ES-I3 (cell line): Measurements from ENCODE around the gene PLXNA3.

ENCODE experiments used
- H3K36me3 ChIP-seq: 2 replicates; pipeline ENCODE4 v1.6.1; 2013; ENCODE audit warnings: mild to moderate bottlenecking, low read length, control low read depth, moderate library complexity; ENCODE audit not compliant: insufficient read depth
- H3K4me1 ChIP-seq: 2 replicates; pipeline ENCODE4 v1.6.1; 2013; ENCODE audit warnings: mild to moderate bottlenecking, control low read depth, low read length; ENCODE audit not compliant: insufficient read depth
- H3K9ac ChIP-seq: 2 replicates; pipeline ENCODE4 v1.6.1; 2013; ENCODE audit warnings: low read depth, mild to moderate bottlenecking, low read length, moderate library complexity
- H3K9me3 ChIP-seq: 2 replicates; pipeline ENCODE4 v1.6.1; 2013; ENCODE audit warnings: mild to moderate bottlenecking, low read length, moderate library complexity; ENCODE audit not compliant: control insufficient read depth, insufficient read depth

PLXNA3 gene

GRCh38 chrX:154429711-154430110 is 28.4 kb upstream of the PLXNA3 start:
- Histone ChIP-seq H3K9me3 (no peaks in the 10 kb centered on the region; the same call in 1 of the 2 replicates), H3K9ac (no peak overlapping the region), H3K4me1 (peaks cover 8% of the 10 kb centered on the region), H3K36me3 (no peaks in the 10 kb centered on the region)

- no peaks in the 10 kb centered on the region for H3K36me3 ChIP-seq
Observed at GRCh38 chrX:154430479-154430878, 27.6 kb upstream of the PLXNA3 start.

DNA sequence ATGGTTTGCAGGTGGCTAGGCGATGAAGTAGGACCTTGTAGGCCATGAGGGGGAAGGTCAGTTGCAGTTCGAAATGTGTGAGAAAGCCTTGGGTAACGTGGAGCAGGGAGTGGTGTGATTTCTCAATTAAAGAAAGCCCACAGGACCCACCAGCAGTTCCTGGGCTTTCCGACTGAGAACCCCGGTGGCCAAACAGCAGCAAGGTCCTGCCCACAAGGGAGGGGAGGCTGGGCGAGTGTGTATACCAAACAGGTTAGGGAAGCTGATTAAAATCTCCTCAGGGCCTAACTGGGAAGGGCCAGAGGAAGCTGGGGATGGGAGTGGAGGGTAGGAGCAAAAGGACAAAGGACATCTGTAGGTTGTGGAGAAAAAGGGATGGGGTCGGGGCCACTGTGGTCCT is 27.2 kb upstream of the PLXNA3 start:
- H3K9ac ChIP-seq: no peak overlapping the region
- no peaks in the 10 kb centered on the region for H3K36me3 ChIP-seq
- peaks cover 8% of the 10 kb centered on the region for H3K4me1 ChIP-seq
- no peaks in the 10 kb centered on the region; the same call in 1 of the 2 replicates for H3K9me3 ChIP-seq

More at GRCh38 chrX:154430479-154430878, 27.6 kb upstream of the PLXNA3 start:
- H3K4me1 ChIP-seq: peaks cover 8% of the 10 kb centered on the region
- H3K9me3 ChIP-seq: no peaks in the 10 kb centered on the region; the same call in 1 of the 2 replicates
- H3K9ac ChIP-seq: no peak overlapping the region

GRCh38 chrX:154431341-154431740 is 26.7 kb upstream of the PLXNA3 start:
- H3K9ac ChIP-seq: no peak overlapping the region
- H3K4me1 ChIP-seq: peaks cover 8% of the 10 kb centered on the region
- H3K9me3 ChIP-seq: no peaks in the 10 kb centered on the region; the same call in 1 of the 2 replicates
- no peaks in the 10 kb centered on the region for H3K36me3 ChIP-seq

DNA sequence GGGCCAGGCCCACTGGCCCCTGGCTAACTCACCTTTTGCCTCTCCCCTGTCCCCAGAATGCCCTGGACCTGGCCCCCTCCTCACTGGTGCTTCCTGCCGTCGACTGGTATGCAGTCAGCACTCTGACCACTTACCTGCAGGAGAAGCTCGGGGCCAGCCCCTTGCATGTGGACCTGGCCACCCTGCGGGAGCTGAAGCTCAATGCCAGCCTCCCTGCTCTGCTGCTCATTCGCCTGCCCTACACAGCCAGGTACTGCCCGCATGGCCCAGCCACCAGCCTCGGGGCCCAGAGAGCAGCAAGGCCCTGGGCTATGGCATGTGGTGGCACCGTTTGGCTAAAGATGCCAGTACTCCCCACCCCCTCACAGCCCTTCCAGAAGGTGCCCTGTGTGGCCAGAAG is 25.9 kb upstream of the PLXNA3 start:
- Histone ChIP-seq H3K4me1 (peaks cover 3% of the 10 kb centered on the region), H3K9ac (no peak overlapping the region), H3K36me3 (no peaks in the 10 kb centered on the region), H3K9me3 (no peaks in the 10 kb centered on the region; the same call in 1 of the 2 replicates)

- no peaks in the 10 kb centered on the region; the same call in 1 of the 2 replicates for H3K4me1 ChIP-seq
- no peaks in the 10 kb centered on the region; the same call in 1 of the 2 replicates for H3K9me3 ChIP-seq
- 0 out of 2 replicates have a peak, but pooled peaks cover 3% of the 10 kb centered on the region for H3K36me3 ChIP-seq
- no peak overlapping the region for H3K9ac ChIP-seq
Observed at GRCh38 chrX:154433605-154434004, 24.5 kb upstream of the PLXNA3 start.

DNA sequence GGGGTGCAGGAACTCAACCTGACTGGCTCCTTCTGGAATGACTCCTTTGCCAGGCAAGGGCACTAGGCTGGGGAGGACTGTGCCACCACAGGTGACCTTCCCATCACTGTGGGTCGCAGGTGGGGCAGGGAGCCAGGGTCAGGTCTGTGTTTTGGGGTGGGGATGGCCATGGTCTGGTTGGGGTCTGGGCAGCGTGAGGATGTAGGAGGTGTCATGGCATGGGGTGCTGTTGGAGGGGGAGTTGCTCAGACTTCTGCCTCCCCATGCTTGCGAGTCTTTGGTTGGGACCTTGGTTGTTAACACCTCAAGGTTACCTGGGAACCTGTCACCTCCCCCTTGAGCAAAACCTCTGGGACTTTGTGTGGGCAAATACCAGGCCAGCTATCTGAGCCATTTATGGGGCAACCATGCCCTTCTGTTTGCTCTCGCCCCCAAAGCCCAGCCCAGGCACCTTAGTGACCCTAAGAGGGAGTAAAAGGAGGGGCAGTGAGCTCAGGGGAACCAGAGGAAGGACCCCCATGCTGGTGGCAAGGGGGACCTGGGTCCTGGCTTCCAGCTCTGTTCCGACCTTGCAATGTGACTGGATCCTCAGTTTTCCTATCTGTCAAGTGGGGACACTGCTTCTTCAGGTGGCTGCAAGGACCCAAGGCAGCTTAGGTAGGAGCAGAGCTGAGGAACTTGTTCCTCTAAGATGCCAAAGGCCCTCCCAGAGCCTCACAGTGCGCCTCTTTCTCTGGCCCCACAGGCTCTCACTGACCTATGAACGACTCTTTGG is 23.5 kb upstream of the PLXNA3 start:
- Histone ChIP-seq H3K9ac (no peak overlapping the region), H3K36me3 (0 out of 2 replicates have a peak, but pooled peaks cover 6% of the 10 kb centered on the region), H3K4me1 (no peaks in the 10 kb centered on the region; the same call in 1 of the 2 replicates), H3K9me3 (no peaks in the 10 kb centered on the region)

DNA sequence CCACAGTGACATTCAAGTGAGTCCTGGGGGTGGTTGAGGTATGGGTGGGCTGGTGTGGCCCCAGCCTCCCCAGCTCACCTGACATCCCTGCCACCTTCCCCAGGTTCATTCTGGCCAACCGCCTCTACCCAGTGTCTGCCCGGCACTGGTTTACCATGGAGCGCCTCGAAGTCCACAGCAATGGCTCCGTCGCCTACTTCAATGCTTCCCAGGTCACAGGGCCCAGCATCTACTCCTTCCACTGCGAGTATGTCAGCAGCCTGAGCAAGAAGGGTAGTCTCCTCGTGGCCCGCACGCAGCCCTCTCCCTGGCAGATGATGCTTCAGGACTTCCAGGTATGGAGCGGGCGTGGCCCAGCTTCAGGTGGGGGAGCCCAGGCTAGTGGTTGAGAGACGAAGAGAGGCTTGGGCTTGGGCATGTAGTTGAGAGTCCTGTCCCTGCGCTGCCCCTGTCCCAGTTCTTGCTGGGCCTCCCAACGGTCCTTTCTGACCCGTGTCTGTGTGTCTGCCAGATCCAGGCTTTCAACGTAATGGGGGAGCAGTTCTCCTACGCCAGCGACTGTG is 22.8 kb upstream of the PLXNA3 start:
- Histone ChIP-seq H3K9me3 (no peaks in the 10 kb centered on the region), H3K9ac (no peak overlapping the region), H3K36me3 (0 out of 2 replicates have a peak, but pooled peaks cover 6% of the 10 kb centered on the region), H3K4me1 (no peaks in the 10 kb centered on the region; the same call in 1 of the 2 replicates)

GRCh38 chrX:154436374-154436982 is 21.6 kb upstream of the PLXNA3 start:
- H3K9me3 ChIP-seq: no peaks in the 10 kb centered on the region
- peak overlapping the region; percentile 65 for H3K9ac ChIP-seq
- H3K4me1 ChIP-seq: no peaks in the 10 kb centered on the region
- peaks cover 9% of the 10 kb centered on the region; the same call in 1 of the 2 replicates for H3K36me3 ChIP-seq

DNA sequence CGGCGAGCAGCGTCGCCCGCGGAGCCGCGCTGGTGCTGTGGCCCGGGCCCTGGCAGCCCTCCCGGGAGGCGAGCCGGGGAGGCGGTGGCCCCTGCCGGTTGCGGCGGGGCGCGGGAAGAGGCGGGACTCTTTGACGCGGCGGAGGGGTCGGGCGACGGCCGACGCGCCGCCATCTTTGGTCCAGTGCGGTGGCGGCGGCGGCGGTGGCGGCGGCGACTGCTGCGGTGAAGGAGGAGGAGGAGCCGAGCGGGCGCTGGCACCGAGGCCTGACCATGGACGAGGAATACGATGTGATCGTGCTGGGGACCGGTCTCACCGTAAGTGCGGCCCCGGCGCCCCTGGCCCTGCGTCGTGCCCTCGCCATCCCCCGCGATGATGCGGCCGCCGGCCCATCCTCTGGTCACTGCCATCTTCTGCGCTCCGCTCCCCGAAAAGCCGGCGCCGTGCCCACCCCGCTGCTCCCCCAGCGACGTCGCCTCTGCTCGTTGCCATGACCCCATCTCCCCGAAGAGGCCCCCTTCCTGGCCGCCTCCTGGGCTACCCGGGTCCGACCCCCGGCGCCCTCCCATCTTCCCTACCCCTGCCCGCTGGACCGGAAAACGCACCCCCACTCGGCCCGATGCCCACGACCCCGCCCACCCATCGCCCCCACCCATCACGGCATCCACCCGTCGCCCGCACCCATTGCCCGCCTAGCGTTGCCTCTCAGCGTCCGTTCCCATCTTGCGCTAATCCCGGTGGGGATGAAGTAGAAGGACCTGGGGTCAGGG is 20.9 kb upstream of the PLXNA3 start, which contains the start of gene GDI1:
Gene GDI1 (plus strand): TSS at position 172 of the 770 bp plus-strand sequence. CDS start 101 bp downstream, at position 273.
- Histone ChIP-seq H3K36me3 (peaks cover 9% of the 10 kb centered on the region; the same call in 1 of the 2 replicates), H3K4me1 (no peaks in the 10 kb centered on the region), H3K9ac (peak within 1 kb of the TSS; percentile 65), H3K9me3 (no peaks in the 10 kb centered on the region)

- peaks cover 9% of the 10 kb centered on the region; the same call in 1 of the 2 replicates for H3K36me3 ChIP-seq
- peak overlapping the region; percentile 65 for H3K9ac ChIP-seq
- no peaks in the 10 kb centered on the region for H3K4me1 ChIP-seq
- H3K9me3 ChIP-seq: no peaks in the 10 kb centered on the region
Observed at GRCh38 chrX:154437971-154438893, 19.8 kb upstream of the PLXNA3 start.

GRCh38 chrX:154439841-154440240 is 18.2 kb upstream of the PLXNA3 start:
- H3K4me1 ChIP-seq: no peaks in the 10 kb centered on the region; the same call in 1 of the 2 replicates
- no peaks in the 10 kb centered on the region for H3K9me3 ChIP-seq
- H3K36me3 ChIP-seq: peaks cover 9% of the 10 kb centered on the region; the same call in 1 of the 2 replicates
- no peak overlapping the region for H3K9ac ChIP-seq
